SK-N-SH treated with all-trans-retinoic acid at 6 μM for 48 hours (cell line): ENCODE data around the gene PTPRG.

Experiments used
- ATAC-seq: fragments of 200-7000 bp; cut with Tn5 transposase; 3 replicates; pipeline ENCODE4 v1.9.1; 2020; ENCODE audit warnings: mild to moderate bottlenecking, moderate library complexity
- ARNTL ChIP-seq: fragments of 450-650 bp; formaldehyde crosslinking; IDR thresholded peaks from 2 replicates; pipeline ENCODE4 v1.5.0; 2020; ENCODE audit warnings: low read depth, mild to moderate bottlenecking, moderate library complexity, borderline replicate concordance
- BACH2 ChIP-seq: fragments of 250-450 bp; sonication (Bioruptor Pico); IDR thresholded peaks from 2 replicates; pipeline ENCODE4 v1.9.0; 2021; ENCODE audit warnings: mild to moderate bottlenecking, borderline replicate concordance
- CREB5 ChIP-seq: fragments of 250-450 bp; sonication (Bioruptor Pico); IDR thresholded peaks from 2 replicates; pipeline ENCODE4 v1.5.1; 2020; ENCODE audit warnings: low read depth, mild to moderate bottlenecking, moderate library complexity
- CSDC2 ChIP-seq: fragments of 250-450 bp; sonication (Bioruptor Pico); IDR thresholded peaks from 2 replicates; pipeline ENCODE4 v1.5.0; 2020; ENCODE audit warnings: mild to moderate bottlenecking, moderate library complexity
- ESRRG ChIP-seq: fragments of 250-450 bp; sonication (Bioruptor Pico); IDR thresholded peaks from 2 replicates; pipeline ENCODE4 v1.6.1; 2021; ENCODE audit warnings: mild to moderate bottlenecking
- ISL1 ChIP-seq: fragments of 250-450 bp; sonication (Bioruptor Pico); IDR thresholded peaks from 2 replicates; pipeline ENCODE4 v2.1.2; 2022; ENCODE audit warnings: mild to moderate bottlenecking, moderate library complexity
- OSR1 ChIP-seq: fragments of 250-450 bp; sonication (Bioruptor Pico); IDR thresholded peaks from 2 replicates; pipeline ENCODE4 v1.8.0; 2022; ENCODE audit warnings: moderate library complexity, mild to moderate bottlenecking, inconsistent platforms
- POU6F1 ChIP-seq: fragments of 250-450 bp; sonication (Bioruptor Pico); IDR thresholded peaks from 2 replicates; pipeline ENCODE4 v1.8.0; 2021; ENCODE audit warnings: low read depth, mild to moderate bottlenecking, moderate library complexity, borderline replicate concordance
- PPARA ChIP-seq: fragments of 250-450 bp; sonication (Bioruptor Pico); IDR thresholded peaks from 2 replicates; pipeline ENCODE4 v1.5.0; 2020; ENCODE audit warnings: mild to moderate bottlenecking, borderline replicate concordance
- RARB ChIP-seq: fragments of 250-450 bp; sonication (Bioruptor Pico); IDR thresholded peaks from 2 replicates; pipeline ENCODE4 v1.8.0; 2021; ENCODE audit warnings: mild to moderate bottlenecking, moderate library complexity
- SNAI2 ChIP-seq: fragments of 250-450 bp; sonication (Bioruptor Pico); IDR thresholded peaks from 2 replicates; pipeline ENCODE4 v1.5.0; 2020; ENCODE audit warnings: mild to moderate bottlenecking, moderate library complexity
- TCF4 ChIP-seq: fragments of 250-450 bp; sonication (Bioruptor Pico); IDR thresholded peaks from 2 replicates; pipeline ENCODE4 v1.8.0; 2021; ENCODE audit warnings: mild to moderate bottlenecking, moderate library complexity, borderline replicate concordance
- TOX ChIP-seq: fragments of 250-450 bp; sonication (Bioruptor Pico); IDR thresholded peaks from 2 replicates; pipeline ENCODE4 v1.8.0; 2021; ENCODE audit warnings: mild to moderate bottlenecking, moderate library complexity, borderline replicate concordance
- ZC3H10 ChIP-seq: fragments of 250-450 bp; sonication (Bioruptor Pico); IDR thresholded peaks from 2 replicates; pipeline ENCODE4 v1.5.1; 2021; ENCODE audit warnings: mild to moderate bottlenecking, moderate library complexity
- ZFP3 ChIP-seq: fragments of 250-450 bp; sonication (Bioruptor Pico); IDR thresholded peaks from 2 replicates; pipeline ENCODE4 v1.5.0; 2020; ENCODE audit warnings: mild to moderate bottlenecking, moderate library complexity
- ZFP30 ChIP-seq: fragments of 450-650 bp; formaldehyde crosslinking; IDR thresholded peaks from 2 replicates; pipeline ENCODE4 v1.5.0; 2022; ENCODE audit warnings: mild to moderate bottlenecking, moderate library complexity
- ZNF565 ChIP-seq: fragments of 450-650 bp; formaldehyde crosslinking; conservative IDR thresholded peaks from 2 replicates; pipeline ENCODE4 v1.5.0; 2020; ENCODE audit warnings: low read depth, mild to moderate bottlenecking, moderate library complexity
- ZNF70 ChIP-seq: fragments of 450-650 bp; formaldehyde crosslinking; IDR thresholded peaks from 2 replicates; pipeline ENCODE4 v1.5.0; 2020; ENCODE audit warnings: mild to moderate bottlenecking, moderate library complexity
- ZNF8 ChIP-seq: fragments of 450-650 bp; formaldehyde crosslinking; IDR thresholded peaks from 2 replicates; pipeline ENCODE4 v1.5.0; 2020; ENCODE audit warnings: mild to moderate bottlenecking, moderate library complexity
- TF ChIP-seq, protein P1 (sequence below): fragments of 250-450 bp; sonication (Bioruptor Pico); IDR thresholded peaks from 2 replicates; pipeline ENCODE4 v1.5.0; 2020; ENCODE audit warnings: mild to moderate bottlenecking, moderate library complexity
- TF ChIP-seq, protein P2 (sequence below): fragments of 250-450 bp; sonication (Bioruptor Pico); IDR thresholded peaks from 2 replicates; pipeline ENCODE4 v1.8.0; 2020; ENCODE audit warnings: mild to moderate bottlenecking, moderate library complexity, borderline replicate concordance

PTPRG gene

GRCh38 chr3:62329971-62330370 is 768.6 kb downstream of the PTPRG start:
- no peak for ATAC-seq
- TF ChIP-seq ARNTL (CRISPR knock-in tag) (no peak), ZNF565 (CRISPR knock-in tag) (no peak), PPARA (no peak), ZNF8 (CRISPR knock-in tag) (no peak), CSDC2 (no peak), ZNF70 (CRISPR knock-in tag) (no peak), BACH2 (CRISPR knock-in tag) (no peak), OSR1 (CRISPR knock-in tag) (no peak), POU6F1 (no peak), CREB5 (CRISPR knock-in tag) (no peak), ZC3H10 (CRISPR knock-in tag) (no peak), TCF4 (no peak), ISL1 (CRISPR knock-in tag) (no peak), ZFP3 (CRISPR knock-in tag) (no peak), RARB (no peak)
- TF ChIP-seq, protein P1, sequence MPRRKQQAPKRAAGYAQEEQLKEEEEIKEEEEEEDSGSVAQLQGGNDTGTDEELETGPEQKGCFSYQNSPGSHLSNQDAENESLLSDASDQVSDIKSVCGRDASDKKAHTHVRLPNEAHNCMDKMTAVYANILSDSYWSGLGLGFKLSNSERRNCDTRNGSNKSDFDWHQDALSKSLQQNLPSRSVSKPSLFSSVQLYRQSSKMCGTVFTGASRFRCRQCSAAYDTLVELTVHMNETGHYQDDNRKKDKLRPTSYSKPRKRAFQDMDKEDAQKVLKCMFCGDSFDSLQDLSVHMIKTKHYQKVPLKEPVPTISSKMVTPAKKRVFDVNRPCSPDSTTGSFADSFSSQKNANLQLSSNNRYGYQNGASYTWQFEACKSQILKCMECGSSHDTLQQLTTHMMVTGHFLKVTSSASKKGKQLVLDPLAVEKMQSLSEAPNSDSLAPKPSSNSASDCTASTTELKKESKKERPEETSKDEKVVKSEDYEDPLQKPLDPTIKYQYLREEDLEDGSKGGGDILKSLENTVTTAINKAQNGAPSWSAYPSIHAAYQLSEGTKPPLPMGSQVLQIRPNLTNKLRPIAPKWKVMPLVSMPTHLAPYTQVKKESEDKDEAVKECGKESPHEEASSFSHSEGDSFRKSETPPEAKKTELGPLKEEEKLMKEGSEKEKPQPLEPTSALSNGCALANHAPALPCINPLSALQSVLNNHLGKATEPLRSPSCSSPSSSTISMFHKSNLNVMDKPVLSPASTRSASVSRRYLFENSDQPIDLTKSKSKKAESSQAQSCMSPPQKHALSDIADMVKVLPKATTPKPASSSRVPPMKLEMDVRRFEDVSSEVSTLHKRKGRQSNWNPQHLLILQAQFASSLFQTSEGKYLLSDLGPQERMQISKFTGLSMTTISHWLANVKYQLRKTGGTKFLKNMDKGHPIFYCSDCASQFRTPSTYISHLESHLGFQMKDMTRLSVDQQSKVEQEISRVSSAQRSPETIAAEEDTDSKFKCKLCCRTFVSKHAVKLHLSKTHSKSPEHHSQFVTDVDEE (CRISPR knock-in tag): no peak
- TF ChIP-seq, protein P2, sequence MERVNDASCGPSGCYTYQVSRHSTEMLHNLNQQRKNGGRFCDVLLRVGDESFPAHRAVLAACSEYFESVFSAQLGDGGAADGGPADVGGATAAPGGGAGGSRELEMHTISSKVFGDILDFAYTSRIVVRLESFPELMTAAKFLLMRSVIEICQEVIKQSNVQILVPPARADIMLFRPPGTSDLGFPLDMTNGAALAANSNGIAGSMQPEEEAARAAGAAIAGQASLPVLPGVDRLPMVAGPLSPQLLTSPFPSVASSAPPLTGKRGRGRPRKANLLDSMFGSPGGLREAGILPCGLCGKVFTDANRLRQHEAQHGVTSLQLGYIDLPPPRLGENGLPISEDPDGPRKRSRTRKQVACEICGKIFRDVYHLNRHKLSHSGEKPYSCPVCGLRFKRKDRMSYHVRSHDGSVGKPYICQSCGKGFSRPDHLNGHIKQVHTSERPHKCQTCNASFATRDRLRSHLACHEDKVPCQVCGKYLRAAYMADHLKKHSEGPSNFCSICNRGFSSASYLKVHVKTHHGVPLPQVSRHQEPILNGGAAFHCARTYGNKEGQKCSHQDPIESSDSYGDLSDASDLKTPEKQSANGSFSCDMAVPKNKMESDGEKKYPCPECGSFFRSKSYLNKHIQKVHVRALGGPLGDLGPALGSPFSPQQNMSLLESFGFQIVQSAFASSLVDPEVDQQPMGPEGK (CRISPR knock-in tag): no peak

DNA sequence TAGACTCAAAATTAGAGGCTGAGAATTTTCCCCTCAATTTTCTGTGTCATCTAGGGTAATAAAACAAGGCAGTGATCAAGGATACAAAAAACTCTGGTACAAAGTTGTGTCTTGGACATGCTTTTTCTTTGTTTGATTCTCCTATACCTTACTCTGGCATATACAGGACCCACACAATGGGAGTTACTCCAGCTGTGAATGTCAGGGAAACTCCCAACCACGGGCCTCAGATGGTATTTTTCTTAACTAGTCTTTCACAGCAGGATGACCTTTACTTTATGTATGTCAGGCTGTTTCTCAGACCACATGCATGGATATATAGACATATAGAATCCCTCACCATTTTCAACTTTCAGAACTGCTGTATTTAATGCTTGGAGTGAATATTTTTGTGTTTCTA is 770.6 kb downstream of the PTPRG start:
- no peak for ATAC-seq
- TF ChIP-seq BACH2 (CRISPR knock-in tag): no peak
- TF ChIP-seq PPARA: no peak
- no peak for TF ChIP-seq CSDC2
- TF ChIP-seq, protein P1 (CRISPR knock-in tag): no peak
- no peak for TF ChIP-seq ISL1 (CRISPR knock-in tag)
- TF ChIP-seq ZNF70 (CRISPR knock-in tag): no peak
- no peak for TF ChIP-seq TOX (CRISPR knock-in tag)

DNA sequence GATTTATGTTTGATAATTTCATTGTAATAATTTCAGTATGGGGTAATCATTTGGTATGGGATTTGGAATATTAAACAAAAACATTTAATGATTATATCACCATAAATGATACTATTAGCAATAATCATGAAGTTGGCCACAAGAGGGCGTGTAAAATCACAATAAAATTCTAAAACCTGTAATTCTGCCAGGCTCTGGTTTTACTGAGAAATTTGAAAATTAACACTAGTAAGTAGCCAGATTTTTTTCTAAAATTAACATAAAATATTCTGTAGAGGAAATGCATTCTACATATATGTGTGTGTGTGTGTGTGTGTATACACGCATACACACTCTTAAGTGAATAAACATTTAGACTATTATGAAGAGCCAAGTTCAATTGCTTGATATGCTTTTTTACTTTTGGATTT is 771.5 kb downstream of the PTPRG start:
- no peak for ATAC-seq
- TF ChIP-seq ZNF565 (CRISPR knock-in tag) (no peak), TOX (CRISPR knock-in tag) (no peak), POU6F1 (no peak), RARB (no peak), SNAI2 (CRISPR knock-in tag) (no peak), ISL1 (CRISPR knock-in tag) (no peak), ZNF8 (CRISPR knock-in tag) (no peak), ESRRG (CRISPR knock-in tag) (no peak), OSR1 (CRISPR knock-in tag) (no peak), ZFP30 (CRISPR knock-in tag) (no peak)
- TF ChIP-seq, protein P1 (CRISPR knock-in tag): no peak
